ENCODE measurements around the gene MMP17.

The MMP17 gene

DNA sequence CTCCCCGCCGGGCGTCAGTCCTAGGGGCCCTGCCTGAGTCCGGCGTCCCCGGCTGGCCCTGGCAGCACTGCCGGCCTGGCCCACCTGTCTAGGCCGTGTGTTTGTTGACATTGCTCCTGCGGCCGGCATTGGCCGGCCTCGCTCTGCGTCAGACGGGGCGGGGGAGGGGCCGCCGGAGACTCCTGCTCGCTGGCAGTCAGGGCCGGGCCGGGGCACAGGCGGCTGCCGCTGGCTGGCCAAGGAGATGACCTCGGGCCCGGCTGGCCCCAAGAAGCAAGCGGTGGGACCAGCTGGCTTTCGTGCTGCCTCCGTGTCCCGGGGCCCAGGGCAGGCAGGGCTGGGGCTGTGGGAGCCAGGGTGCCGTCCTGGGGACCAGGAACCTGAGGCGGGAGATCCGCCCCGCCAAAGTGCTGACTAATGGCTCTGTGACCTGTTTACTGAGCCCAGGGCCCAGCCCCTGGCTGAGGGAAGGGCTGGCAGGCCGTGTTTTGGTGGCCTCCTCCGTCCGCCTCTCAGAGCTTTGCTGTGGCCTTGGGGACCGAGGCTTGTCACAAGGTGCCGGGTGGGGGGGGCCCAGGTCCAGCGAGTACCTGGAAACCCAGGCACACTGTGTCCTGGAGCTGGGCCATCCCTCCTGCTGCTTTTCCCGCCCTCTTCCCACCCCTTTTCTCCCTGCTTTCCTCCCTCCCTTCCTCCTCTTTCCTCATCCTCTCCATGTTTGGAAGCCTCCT, 68.1 kb downstream of the MMP17 start:
- peak; percentile 51 to 66 for DNase-seq

GRCh38 chr12:131896811-131897270, 68.6 kb downstream of the MMP17 start:
- DNase-seq, result no peak

DNA sequence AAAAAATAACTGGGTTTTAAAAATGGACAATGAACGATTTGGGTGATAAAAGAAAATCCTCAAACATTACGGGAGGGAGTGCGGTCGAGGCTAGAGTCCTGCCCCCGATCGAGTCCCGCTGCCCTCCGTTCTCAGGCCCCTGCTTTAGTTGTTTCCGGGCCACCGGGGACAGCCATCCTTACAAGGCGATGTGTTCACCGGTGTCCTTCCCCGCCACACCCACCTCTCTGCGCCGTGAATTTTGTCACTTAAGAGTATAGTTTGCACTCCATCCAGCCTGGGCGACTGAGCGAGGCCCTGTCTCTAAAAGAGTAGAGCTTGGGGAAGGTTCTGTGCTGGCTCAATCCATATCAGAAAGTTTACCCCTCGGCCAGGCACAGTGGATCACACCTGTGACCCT, 69.1 kb downstream of the MMP17 start:
- no peak for DNase-seq

GRCh38 chr12:131897875-131898274, 69.7 kb downstream of the MMP17 start:
- DNase-seq, result no peak

GRCh38 chr12:131900397-131900796, 72.2 kb downstream of the MMP17 start:
- no peak for DNase-seq
